Kidney epithelial cell (primary cell): ENCODE data around the gene SFI1. TPM values are rescaled to one million over a fixed set of nuclear protein-coding genes. Genes with fewer than 3 reads are reported as not detected.

Source experiments
- DNase-seq: peaks from one replicate; pipeline ENCODE4 v3.0.0-alpha.2; 2010; ENCODE audit warnings: low read depth
- H3K27me3 ChIP-seq: 2 replicates; pipeline ENCODE4 v1.6.0; 2011; ENCODE audit warnings: low read length; ENCODE audit not compliant: control insufficient read depth, insufficient read depth
- H3K36me3 ChIP-seq: 2 replicates; pipeline ENCODE4 v1.5.1; 2011; ENCODE audit warnings: low read length; ENCODE audit not compliant: control insufficient read depth, insufficient read depth
- H3K4me3 ChIP-seq: 2 replicates; pipeline ENCODE4 v1.5.1; 2011; ENCODE audit warnings: low read depth, mild to moderate bottlenecking, control low read depth, low read length
- CTCF ChIP-seq: IDR thresholded peaks from 2 replicates; pipeline ENCODE4 v1.5.1; 2011; ENCODE audit warnings: mild to moderate bottlenecking, moderate library complexity, low read length, control low read depth, inconsistent platforms; ENCODE audit not compliant: insufficient read depth, poor library complexity, severe bottlenecking
- total RNA-seq: library from RNA; depleted of rRNA; stranded (reverse); fragments of >200 nt; gene quantifications from 2 replicates; pipeline ENCODE4 v1.2.3, GENCODE V29; 2015

Gene SFI1
- total RNA-seq, 1 donor from 2014 or later: 13.2 TPM

- Histone ChIP-seq H3K36me3 (no peaks in the 10 kb centered on the region), H3K4me3 (no peak overlapping the region), H3K27me3 (no peaks in the 10 kb centered on the region)
- no peak for TF ChIP-seq CTCF
- peak; percentile 68 for DNase-seq
These were observed 106.1 kb downstream of the SFI1 start for GRCh38 chr22:31602259-31602952.

- H3K4me3 ChIP-seq: no peak overlapping the region
- H3K27me3 ChIP-seq: no peaks in the 10 kb centered on the region
- TF ChIP-seq CTCF: no peak
- no peak for DNase-seq
- H3K36me3 ChIP-seq: no peaks in the 10 kb centered on the region
These were observed 106.8 kb downstream of the SFI1 start for GRCh38 chr22:31603081-31603525.

- no peak for TF ChIP-seq CTCF
- DNase-seq: no peak
- H3K4me3 ChIP-seq: no peak overlapping the region
- H3K36me3 ChIP-seq: no peaks in the 10 kb centered on the region
- H3K27me3 ChIP-seq: no peaks in the 10 kb centered on the region
These were observed 107.2 kb downstream of the SFI1 start for GRCh38 chr22:31603574-31603973.

GRCh38 chr22:31604137-31604705, 107.9 kb downstream of the SFI1 start:
- H3K27me3 ChIP-seq: no peaks in the 10 kb centered on the region
- TF ChIP-seq CTCF: no peak
- no peak overlapping the region for H3K4me3 ChIP-seq
- H3K36me3 ChIP-seq: no peaks in the 10 kb centered on the region
- no peak for DNase-seq

- Histone ChIP-seq H3K4me3 (no peak overlapping the region), H3K36me3 (no peaks in the 10 kb centered on the region), H3K27me3 (no peaks in the 10 kb centered on the region)
- no peak for DNase-seq
- TF ChIP-seq CTCF: no peak
These were observed 108.7 kb downstream of the SFI1 start for GRCh38 chr22:31604746-31605705.
